Smooth muscle cell (in vitro differentiated cells): ENCODE data around the gene FTO. TPM values are rescaled to one million over a fixed set of nuclear protein-coding genes. Genes with fewer than 3 reads are reported as not detected.

Experiments used
- DNase-seq: peaks from one replicate; lab custom pipeline; 2025; ENCODE audit not compliant: unreplicated experiment; lab: John Stamatoyannopoulos, UW
- H2AFZ ChIP-seq: fragments of 200-600 bp; sonication (generic); 2 replicates; pipeline ENCODE4 v1.6.0; 2016; ENCODE audit warnings: antibody characterized with exemption, low read depth, mild to moderate bottlenecking
- H3F3A ChIP-seq: fragments of 200-600 bp; sonication (generic); 2 replicates; pipeline ENCODE4 v1.6.0; 2017; ENCODE audit warnings: antibody characterized with exemption, low read depth
- H3K27ac ChIP-seq: fragments of 200-600 bp; sonication (generic); 2 replicates; pipeline ENCODE4 v1.5.1; 2016; ENCODE audit warnings: low read depth, mild to moderate bottlenecking
- H3K27me3 ChIP-seq: fragments of 200-600 bp; sonication (generic); 2 replicates; pipeline ENCODE4 v1.6.1; 2016; ENCODE audit warnings: low read depth, mild to moderate bottlenecking
- H3K36me3 ChIP-seq: fragments of 200-600 bp; sonication (generic); 2 replicates; pipeline ENCODE4 v1.5.1; 2016; ENCODE audit warnings: low read depth
- H3K4me1 ChIP-seq: fragments of 200-600 bp; sonication (generic); 2 replicates; pipeline ENCODE4 v1.5.1; 2016; ENCODE audit warnings: low read depth
- H3K4me2 ChIP-seq: fragments of 200-600 bp; sonication (generic); 2 replicates; pipeline ENCODE4 v1.6.0; 2016; ENCODE audit warnings: mild to moderate bottlenecking
- H3K4me3 ChIP-seq: fragments of 200-600 bp; sonication (generic); 2 replicates; pipeline ENCODE4 v1.5.1; 2016; ENCODE audit warnings: mild to moderate bottlenecking
- H3K79me2 ChIP-seq: fragments of 200-600 bp; sonication (generic); 2 replicates; pipeline ENCODE4 v1.6.0; 2016; ENCODE audit warnings: low read depth, mild to moderate bottlenecking
- H3K9ac ChIP-seq: fragments of 200-600 bp; sonication (generic); 2 replicates; pipeline ENCODE4 v1.6.0; 2016; ENCODE audit warnings: low read depth
- H3K9me3 ChIP-seq: fragments of 200-600 bp; sonication (generic); replicated peaks from 2 replicates; pipeline ENCODE4 v1.5.1; 2016; ENCODE audit warnings: low read depth
- H4K20me1 ChIP-seq: fragments of 200-600 bp; sonication (generic); 2 replicates; pipeline ENCODE4 v1.6.0; 2016; ENCODE audit warnings: low read depth
- CTCF ChIP-seq: fragments of 200-600 bp; sonication (generic); IDR thresholded peaks from 2 replicates; pipeline ENCODE4 v1.5.1; 2017; ENCODE audit warnings: borderline replicate concordance, mild to moderate bottlenecking, antibody characterized with exemption; ENCODE audit not compliant: insufficient read depth, poor library complexity, severe bottlenecking
- WGBS: methylation state at CpG from one replicate; pipeline ENCODE4 v1.1.7; 2016; ENCODE audit warnings: low lambda C conversion rate; 5-methylcytosine and 5-hydroxymethylcytosine counted together
- polyA plus RNA-seq: library from polyadenylated mRNA; unstranded; fragments of >200 nt; fragmentation: Nextera tagmentation; extraction: Ambion mirVana; gene quantifications from 2 replicates; pipeline ENCODE4 v1.2.1, GENCODE V29; 2016
- total RNA-seq: library from RNA; depleted of rRNA; stranded (reverse); fragments of >200 nt; gene quantifications from 2 replicates; pipeline ENCODE4 v1.2.3, GENCODE V29; 2014

The FTO gene
- total and polyA plus RNA-seq, 2 experiments from 2014 or later, result 81.1 to 89.9 TPM

DNA sequence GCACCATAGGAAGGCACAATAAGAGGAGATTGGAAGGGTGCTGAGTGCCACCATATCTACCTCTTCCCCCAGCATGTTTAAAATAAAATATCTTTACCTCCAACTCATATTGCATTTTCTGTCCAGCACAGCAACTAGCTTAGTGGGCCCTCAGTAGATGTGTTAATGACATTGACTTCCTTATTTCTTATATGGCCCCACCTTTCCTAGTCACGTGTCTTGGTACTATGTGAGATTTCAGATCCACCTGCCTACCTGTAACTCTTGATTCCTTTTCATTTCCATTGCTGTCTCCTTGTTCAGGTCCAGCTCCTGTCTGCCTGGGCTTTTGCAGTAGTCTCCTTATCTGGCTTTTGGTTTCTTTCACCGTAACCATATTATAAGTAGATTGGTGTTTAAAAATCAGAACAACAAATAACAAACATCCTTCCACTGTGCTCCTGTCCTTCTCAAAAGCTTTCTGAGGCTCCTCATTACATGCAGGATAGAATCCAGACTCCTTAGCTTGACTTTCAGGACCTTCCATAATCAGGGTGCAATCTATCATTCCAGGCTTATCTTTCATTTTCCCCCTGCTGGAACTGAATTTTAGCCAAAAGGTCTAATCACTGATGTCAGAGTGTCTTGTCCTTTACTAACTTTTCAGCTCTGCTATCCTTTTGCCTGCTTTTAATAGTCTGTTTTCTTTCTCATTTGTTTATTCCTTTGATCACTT, 71.3 kb downstream of the FTO start:
- H3K4me2 ChIP-seq, result peak overlapping the region; percentile 75
- peak overlapping the region; percentile 11 for H3K4me3 ChIP-seq
- H3K9ac ChIP-seq, result peak overlapping the region; percentile 50
- no peak for TF ChIP-seq CTCF
- H3K27me3 ChIP-seq, result no peaks in the 10 kb centered on the region
- peaks cover 27% of the 10 kb centered on the region for H3F3A ChIP-seq
- H3K36me3 ChIP-seq, result no peaks in the 10 kb centered on the region
- no peak overlapping the region for H2AFZ ChIP-seq
- peak overlapping the region; percentile 93 for H3K27ac ChIP-seq
- 47% methylated on average over 2 of the region's 2 CpGs for WGBS
- peaks cover 54% of the 10 kb centered on the region for H3K79me2 ChIP-seq
- H3K9me3 ChIP-seq, result no peaks in the 10 kb centered on the region
- DNase-seq, result no peak
- H3K4me1 ChIP-seq, result peaks cover 66% of the 10 kb centered on the region
- H4K20me1 ChIP-seq, result no peaks in the 10 kb centered on the region

DNA sequence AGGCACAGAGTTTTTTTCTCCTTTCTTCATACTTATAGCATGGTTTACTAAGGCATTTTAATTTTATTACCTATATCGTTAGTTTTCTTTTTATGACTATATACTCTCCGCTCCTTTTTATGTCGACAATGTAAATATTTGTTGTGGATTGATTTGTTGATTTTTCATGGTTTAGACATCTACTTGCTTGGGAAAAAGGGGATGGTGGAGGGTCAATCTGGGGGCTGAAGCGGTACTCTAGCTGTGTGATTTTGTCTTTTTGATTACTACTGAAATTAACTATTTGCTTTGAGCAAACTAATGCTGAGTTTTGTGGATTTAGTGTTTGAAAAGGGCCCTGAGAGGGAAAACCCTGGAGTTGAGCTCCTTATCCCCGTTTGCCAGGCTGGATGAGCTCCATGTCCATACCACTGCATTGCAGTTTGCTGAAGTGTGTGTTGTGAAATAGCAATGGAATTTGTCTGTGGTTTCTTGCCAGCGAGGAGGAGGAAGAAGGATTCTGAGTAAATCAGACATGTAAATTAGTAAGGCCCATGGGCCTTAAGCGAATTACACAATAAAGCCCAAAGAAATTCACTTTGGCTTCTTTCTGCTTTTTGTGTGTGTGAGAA, 72.0 kb downstream of the FTO start:
- no peaks in the 10 kb centered on the region for H4K20me1 ChIP-seq
- peak overlapping the region; percentile 57 for H3K9ac ChIP-seq

DNA sequence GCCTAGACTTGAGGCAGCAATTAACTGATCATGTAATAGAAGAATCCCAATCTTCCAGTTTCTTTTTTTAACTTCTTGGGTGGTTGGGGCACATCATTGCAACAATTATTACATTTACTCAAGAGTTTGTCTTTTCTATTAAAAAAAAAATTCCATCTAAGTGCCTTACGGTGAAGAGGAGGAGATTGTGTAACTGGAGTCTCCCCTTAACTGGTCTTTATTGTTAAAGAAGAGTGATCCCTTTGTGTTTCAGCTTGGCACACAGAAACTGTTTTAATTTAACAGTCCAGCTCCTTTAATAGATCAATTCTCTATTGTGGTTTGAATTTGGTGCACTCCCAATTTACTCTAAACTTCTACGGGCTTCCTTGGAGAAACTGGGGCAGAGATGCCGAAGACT, 75.2 kb downstream of the FTO start:
- Histone ChIP-seq H3K4me1 (peaks cover 44% of the 10 kb centered on the region), H3K4me2 (no peak overlapping the region), H3K4me3 (no peak overlapping the region), H3F3A (peaks cover 27% of the 10 kb centered on the region), H3K79me2 (peaks cover 59% of the 10 kb centered on the region), H2AFZ (no peak overlapping the region), H3K27ac (no peak overlapping the region), H3K27me3 (no peaks in the 10 kb centered on the region), H3K36me3 (no peaks in the 10 kb centered on the region), H3K9ac (no peak overlapping the region), H4K20me1 (no peaks in the 10 kb centered on the region), H3K9me3 (no peaks in the 10 kb centered on the region)
- no peak for TF ChIP-seq CTCF
- DNase-seq, result no peak
- WGBS, result 89% methylated on average over 3 of the region's 3 CpGs

More for the DNA sequence above, 72.0 kb downstream of the FTO start:
- no peaks in the 10 kb centered on the region for H3K36me3 ChIP-seq
- H3F3A ChIP-seq, result peaks cover 27% of the 10 kb centered on the region
- WGBS, result 12% methylated on average over 7 of the region's 7 CpGs
- TF ChIP-seq CTCF, result no peak
- DNase-seq, result no peak
- H3K27me3 ChIP-seq, result no peaks in the 10 kb centered on the region
- H3K4me3 ChIP-seq, result peak overlapping the region; percentile 11
- H3K4me1 ChIP-seq, result peaks cover 60% of the 10 kb centered on the region
- H3K27ac ChIP-seq, result peak overlapping the region; percentile 93
- peak overlapping the region; percentile 75 for H3K4me2 ChIP-seq
- H3K9me3 ChIP-seq, result no peaks in the 10 kb centered on the region
- no peak overlapping the region for H2AFZ ChIP-seq
- H3K79me2 ChIP-seq, result peaks cover 56% of the 10 kb centered on the region

DNA sequence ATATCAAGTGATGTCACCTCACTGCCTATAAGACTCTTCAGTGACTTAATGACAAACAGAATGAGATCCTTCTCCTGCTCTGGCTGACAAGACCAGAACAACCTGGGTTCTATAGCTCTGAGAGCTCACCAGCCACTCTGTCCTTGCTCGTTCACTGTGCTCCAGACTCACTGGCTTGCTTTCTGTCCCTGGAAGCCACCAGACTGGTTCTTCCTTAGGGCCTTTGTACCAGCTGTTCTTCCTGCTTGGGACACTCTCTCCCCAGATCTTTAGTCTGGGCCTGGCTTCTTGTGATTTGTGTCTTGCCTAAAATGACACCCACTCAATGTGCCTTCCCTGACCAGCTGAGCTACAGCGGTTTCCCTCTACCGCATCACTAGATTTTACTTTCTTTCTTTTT, 76.1 kb downstream of the FTO start:
- Histone ChIP-seq H3K27ac (peak overlapping the region; percentile 39), H4K20me1 (no peaks in the 10 kb centered on the region), H3K9me3 (no peaks in the 10 kb centered on the region), H3K27me3 (no peaks in the 10 kb centered on the region), H3F3A (peaks cover 26% of the 10 kb centered on the region), H3K4me1 (peaks cover 39% of the 10 kb centered on the region), H3K4me2 (peak overlapping the region; percentile 12), H3K4me3 (no peak overlapping the region), H3K79me2 (peaks cover 59% of the 10 kb centered on the region), H3K9ac (no peak overlapping the region), H2AFZ (no peak overlapping the region), H3K36me3 (no peaks in the 10 kb centered on the region)
- no peak for DNase-seq
- no peak for TF ChIP-seq CTCF
- WGBS, result 76% methylated on average over 3 of the region's 3 CpGs
